ENCODE results near the gene EHF. TPM values are rescaled to one million over a fixed set of nuclear protein-coding genes. Genes with fewer than 3 reads are reported as not detected.

Gene EHF
- total RNA-seq, 1 donor from 2014 or later: 0.25 TPM

DNA sequence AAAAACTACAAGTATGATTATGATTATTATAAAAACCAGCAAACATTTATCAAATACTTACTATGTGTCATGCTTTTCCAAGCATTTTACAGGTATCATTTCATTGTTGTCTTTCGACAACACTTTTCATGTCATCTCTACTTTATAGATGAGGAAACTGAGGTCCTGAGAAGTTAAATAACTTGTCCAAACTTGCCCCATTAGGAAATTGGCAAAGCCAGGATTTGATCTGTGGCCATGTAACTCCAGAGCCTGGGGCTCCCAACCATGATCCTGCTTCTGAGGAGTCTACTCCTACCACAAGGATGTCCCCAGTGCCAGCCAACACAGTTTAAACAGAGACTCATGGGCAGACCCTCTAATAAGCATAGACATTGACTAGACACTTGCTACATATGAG, 15.2 kb downstream of the EHF start:
- Histone ChIP-seq H3K27ac (ENCODE audit: low read depth, low read length) (no peak overlapping the region), H3K4me1 (ENCODE audit: insufficient read depth, low read length) (peaks cover 18% of the 10 kb centered on the region), H2AFZ (ENCODE audit: low read depth, low read length) (no peak overlapping the region), H3K36me3 (ENCODE audit: insufficient read depth, low read length) (no peaks in the 10 kb centered on the region), H3K4me3 (ENCODE audit: insufficient read depth, low read depth, low read length) (no peak overlapping the region), H4K20me1 (ENCODE audit: insufficient read depth, low read length) (no peaks in the 10 kb centered on the region), H3K4me2 (ENCODE audit: low read length) (no peak overlapping the region), H3K79me2 (ENCODE audit: insufficient read depth, low read length) (no peaks in the 10 kb centered on the region), H3K9me3 (ENCODE audit: insufficient read depth, low read depth, low read length) (no peaks in the 10 kb centered on the region), H3K9ac (ENCODE audit: low read length) (no peak overlapping the region), H3K27me3 (ENCODE audit: insufficient read depth, low read length) (no peaks in the 10 kb centered on the region)
- Mint-ChIP-seq H3K27ac (ENCODE audit: unreplicated experiment) (no peak overlapping the region), H3K9me3 (ENCODE audit: unreplicated experiment) (no peaks in the 10 kb centered on the region), H3K36me3 (ENCODE audit: low read depth, unreplicated experiment) (no peaks in the 10 kb centered on the region), H3K27me3 (ENCODE audit: low read depth, unreplicated experiment) (no peaks in the 10 kb centered on the region), H3K4me3 (ENCODE audit: unreplicated experiment) (no peak overlapping the region), H3K4me1 (ENCODE audit: low read depth, unreplicated experiment) (peaks cover 7% of the 10 kb centered on the region)
- FAIRE-seq (no peak), DNase-seq (ENCODE audit: low read depth) (no peak)
- TF ChIP-seq, protein P1, sequence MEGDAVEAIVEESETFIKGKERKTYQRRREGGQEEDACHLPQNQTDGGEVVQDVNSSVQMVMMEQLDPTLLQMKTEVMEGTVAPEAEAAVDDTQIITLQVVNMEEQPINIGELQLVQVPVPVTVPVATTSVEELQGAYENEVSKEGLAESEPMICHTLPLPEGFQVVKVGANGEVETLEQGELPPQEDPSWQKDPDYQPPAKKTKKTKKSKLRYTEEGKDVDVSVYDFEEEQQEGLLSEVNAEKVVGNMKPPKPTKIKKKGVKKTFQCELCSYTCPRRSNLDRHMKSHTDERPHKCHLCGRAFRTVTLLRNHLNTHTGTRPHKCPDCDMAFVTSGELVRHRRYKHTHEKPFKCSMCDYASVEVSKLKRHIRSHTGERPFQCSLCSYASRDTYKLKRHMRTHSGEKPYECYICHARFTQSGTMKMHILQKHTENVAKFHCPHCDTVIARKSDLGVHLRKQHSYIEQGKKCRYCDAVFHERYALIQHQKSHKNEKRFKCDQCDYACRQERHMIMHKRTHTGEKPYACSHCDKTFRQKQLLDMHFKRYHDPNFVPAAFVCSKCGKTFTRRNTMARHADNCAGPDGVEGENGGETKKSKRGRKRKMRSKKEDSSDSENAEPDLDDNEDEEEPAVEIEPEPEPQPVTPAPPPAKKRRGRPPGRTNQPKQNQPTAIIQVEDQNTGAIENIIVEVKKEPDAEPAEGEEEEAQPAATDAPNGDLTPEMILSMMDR (IDR thresholded peaks at IDR 0.05; ENCODE audit: insufficient read depth, low read depth, low read length): no peak
- no peak for TF ChIP-seq EZH2 (IDR thresholded peaks at IDR 0.05; ENCODE audit: insufficient read depth, low read length)

DNA sequence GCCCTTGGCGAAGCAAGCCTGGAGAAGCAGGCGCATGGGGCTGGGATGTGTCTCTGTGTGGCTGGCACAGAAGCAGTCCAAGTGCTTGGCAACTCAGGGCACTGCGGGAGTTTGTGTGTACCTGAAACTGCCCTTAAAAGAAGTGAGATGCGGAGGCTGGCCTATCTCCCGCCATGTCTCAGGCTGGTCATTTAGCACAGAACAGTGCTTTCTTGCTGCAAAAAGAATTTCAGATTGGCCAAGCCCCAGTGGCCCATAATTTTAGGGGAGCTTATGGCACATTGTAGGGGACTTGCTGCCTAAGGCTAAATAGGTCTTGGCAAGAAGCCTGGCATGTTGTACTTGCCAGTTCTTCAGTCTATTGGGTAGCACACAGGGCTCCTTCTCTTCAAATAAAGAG, 16.4 kb downstream of the EHF start:
- no peaks in the 10 kb centered on the region for H3K36me3 ChIP-seq (ENCODE audit: insufficient read depth, low read length)
- Mint-ChIP-seq H3K4me1 (ENCODE audit: low read depth, unreplicated experiment) (peaks cover 7% of the 10 kb centered on the region), H3K27me3 (ENCODE audit: low read depth, unreplicated experiment) (no peaks in the 10 kb centered on the region), H3K4me3 (ENCODE audit: unreplicated experiment) (no peak overlapping the region), H3K36me3 (ENCODE audit: low read depth, unreplicated experiment) (no peaks in the 10 kb centered on the region), H3K27ac (ENCODE audit: unreplicated experiment) (no peak overlapping the region), H3K9me3 (ENCODE audit: unreplicated experiment) (no peaks in the 10 kb centered on the region)
- H3K4me2 ChIP-seq (ENCODE audit: low read length): no peak overlapping the region
- no peak for FAIRE-seq
- no peaks in the 10 kb centered on the region for H3K27me3 ChIP-seq (ENCODE audit: insufficient read depth, low read length)
- no peak for TF ChIP-seq EZH2 (IDR thresholded peaks at IDR 0.05; ENCODE audit: insufficient read depth, low read length)
- TF ChIP-seq, protein P1 (IDR thresholded peaks at IDR 0.05; ENCODE audit: insufficient read depth, low read depth, low read length): no peak
- no peaks in the 10 kb centered on the region for H3K9me3 ChIP-seq (ENCODE audit: insufficient read depth, low read depth, low read length)
- H2AFZ ChIP-seq (ENCODE audit: low read depth, low read length): no peak overlapping the region
- no peak overlapping the region for H3K27ac ChIP-seq (ENCODE audit: low read depth, low read length)
- peaks cover 11% of the 10 kb centered on the region for H3K4me1 ChIP-seq (ENCODE audit: insufficient read depth, low read length)
- no peaks in the 10 kb centered on the region for H4K20me1 ChIP-seq (ENCODE audit: insufficient read depth, low read length)
- no peak overlapping the region for H3K9ac ChIP-seq (ENCODE audit: low read length)
- DNase-seq (ENCODE audit: low read depth): no peak
- H3K79me2 ChIP-seq (ENCODE audit: insufficient read depth, low read length): no peaks in the 10 kb centered on the region
- H3K4me3 ChIP-seq (ENCODE audit: insufficient read depth, low read depth, low read length): no peak overlapping the region

DNA sequence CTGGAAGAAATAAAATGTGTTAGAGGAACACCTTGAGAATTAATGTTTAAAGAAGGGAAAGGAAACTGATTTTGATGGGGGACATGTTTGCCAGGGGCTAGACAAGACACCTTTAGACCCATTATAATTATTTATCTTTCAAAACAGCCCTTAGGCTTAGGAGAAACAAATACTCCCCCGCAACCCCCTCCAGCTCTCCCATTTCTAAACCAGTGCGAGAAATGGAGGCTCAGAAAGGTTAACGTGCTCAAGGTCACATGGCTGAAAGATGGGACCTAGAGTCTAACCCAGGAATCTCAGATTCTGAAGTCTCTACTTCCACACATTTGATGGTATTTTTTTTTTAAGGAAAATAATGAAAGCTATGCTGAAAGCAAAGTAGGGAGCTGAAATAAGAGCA, 18.0 kb downstream of the EHF start:
- peaks cover 11% of the 10 kb centered on the region for H3K4me1 Mint-ChIP-seq (ENCODE audit: low read depth, unreplicated experiment)
- no peak overlapping the region for H2AFZ ChIP-seq (ENCODE audit: low read depth, low read length)
- no peak overlapping the region for H3K27ac Mint-ChIP-seq (ENCODE audit: unreplicated experiment)
- H4K20me1 ChIP-seq (ENCODE audit: insufficient read depth, low read length): no peaks in the 10 kb centered on the region
- no peaks in the 10 kb centered on the region for H3K79me2 ChIP-seq (ENCODE audit: insufficient read depth, low read length)
- peaks cover 4% of the 10 kb centered on the region for H3K4me1 ChIP-seq (ENCODE audit: insufficient read depth, low read length)
- no peaks in the 10 kb centered on the region for H3K9me3 Mint-ChIP-seq (ENCODE audit: unreplicated experiment)
- H3K27me3 ChIP-seq (ENCODE audit: insufficient read depth, low read length): no peaks in the 10 kb centered on the region
- H3K4me3 ChIP-seq (ENCODE audit: insufficient read depth, low read depth, low read length): no peak overlapping the region
- H3K9ac ChIP-seq (ENCODE audit: low read length): no peak overlapping the region
- DNase-seq (ENCODE audit: low read depth): no peak
- no peaks in the 10 kb centered on the region for H3K27me3 Mint-ChIP-seq (ENCODE audit: low read depth, unreplicated experiment)
- no peaks in the 10 kb centered on the region for H3K36me3 ChIP-seq (ENCODE audit: insufficient read depth, low read length)
- no peak overlapping the region for H3K4me2 ChIP-seq (ENCODE audit: low read length)
- TF ChIP-seq, protein P1 (IDR thresholded peaks at IDR 0.05; ENCODE audit: insufficient read depth, low read depth, low read length): no peak
- no peak for TF ChIP-seq EZH2 (IDR thresholded peaks at IDR 0.05; ENCODE audit: insufficient read depth, low read length)
- H3K4me3 Mint-ChIP-seq (ENCODE audit: unreplicated experiment): no peak overlapping the region
- no peaks in the 10 kb centered on the region for H3K9me3 ChIP-seq (ENCODE audit: insufficient read depth, low read depth, low read length)
- H3K36me3 Mint-ChIP-seq (ENCODE audit: low read depth, unreplicated experiment): no peaks in the 10 kb centered on the region
- H3K27ac ChIP-seq (ENCODE audit: low read depth, low read length): no peak overlapping the region
- FAIRE-seq: no peak
